Tibial nerve (tissue), 4 donors: ENCODE data around the gene CEACAM3. TPM values are rescaled to one million over a fixed set of nuclear protein-coding genes. Genes with fewer than 3 reads are reported as not detected.
A peak's percentile ranks its signal among the peaks of the same experiment; 100 is the strongest.

ENCODE experiments used
- DNase-seq, 2 donors: peaks; one replicate each; pipeline ENCODE4 v3.0.0-alpha.2; 2019; ENCODE audit warnings: low spot score in 2 of 2
- H3K27ac ChIP-seq, 4 donors: fragments of 200-600 bp; sonication (generic) in 3 of 4; one replicate each; pipeline ENCODE4 v1.5.1; 2017 to 2019; ENCODE audit warnings: mild to moderate bottlenecking in 1 of 4
- H3K27me3 ChIP-seq, 2 donors: fragments of 200-600 bp; sonication (generic) in 1 of 2; one replicate each; pipeline versions ENCODE4 v1.5.1 to v1.6.0; 2017 to 2019
- H3K36me3 ChIP-seq, 3 donors: fragments of 200-600 bp; sonication (generic); one replicate each; pipeline ENCODE4 v1.5.1; 2018 to 2019
- H3K4me1 ChIP-seq, 4 donors: fragments of 200-600 bp; sonication (generic) in 3 of 4; one replicate each; pipeline ENCODE4 v1.5.1; 2017 to 2019
- H3K4me3 ChIP-seq, 4 donors: fragments of 200-600 bp; sonication (generic) in 3 of 4; one replicate each; pipeline ENCODE4 v1.5.1; 2017 to 2019; ENCODE audit warnings: mild to moderate bottlenecking in 1 of 4, moderate library complexity in 1 of 4
- H3K9me3 ChIP-seq, 4 donors: fragments of 200-600 bp; sonication (generic) in 3 of 4; one replicate each; pipeline ENCODE4 v1.5.1; 2017 to 2019
- CTCF ChIP-seq, 5 experiments: fragments of 200-600 bp in 3 of 5; fragments of 450-650 bp in 2 of 5; sonication (generic) in 3 of 5; IDR thresholded peaks; one replicate each; pipeline ENCODE4 v1.5.1; 2016 to 2019; ENCODE audit warnings: antibody characterized with exemption in 5 of 5, mild to moderate bottlenecking in 3 of 5, moderate library complexity in 2 of 5
- EP300 ChIP-seq, 2 donors: sonication (generic); formaldehyde crosslinking; IDR thresholded peaks; one replicate each; pipeline ENCODE4 v1.6.1; 2017; ENCODE audit warnings: antibody characterized with exemption in 2 of 2, mild to moderate bottlenecking in 1 of 2
- POLR2A ChIP-seq, 2 donors: fragments of 450-650 bp; IDR thresholded peaks; one replicate each; pipeline ENCODE4 v1.6.1; 2017; ENCODE audit warnings: antibody characterized with exemption in 2 of 2, mild to moderate bottlenecking in 2 of 2, moderate library complexity in 2 of 2
- WGBS, 2 donors: methylation state at CpG; one replicate each; pipeline ENCODE4 v1.1.5; 2018; 5-methylcytosine and 5-hydroxymethylcytosine counted together
- total RNA-seq, 4 donors: library from RNA; depleted of rRNA; stranded (reverse); fragments of >200 nt; gene quantifications; one replicate each; pipeline ENCODE4 v1.1.0, GENCODE V29; 2016

CEACAM3 gene
- total RNA-seq, 4 donors from 2014 or later = 1.0 TPM; not detected in 3

GRCh38 chr19:41851456-41851855 lies 55.1 kb downstream of the CEACAM3 start:
- Histone ChIP-seq H3K27me3 (peaks cover 0 to 43% of the 10 kb centered on the region in 2 donors), H3K4me1 (no peaks in the 10 kb centered on the region), H3K4me3 (no peak overlapping the region), H3K36me3 (no peaks in the 10 kb centered on the region), H3K27ac (no peak overlapping the region), H3K9me3 (no peaks in the 10 kb centered on the region)
- TF ChIP-seq CTCF (IDR thresholded peaks at IDR 0.05) = no peak
- no peak for TF ChIP-seq POLR2A (IDR thresholded peaks at IDR 0.05)
- no peak for TF ChIP-seq EP300 (IDR thresholded peaks at IDR 0.05)
- WGBS, 2 donors = 28 to 38% methylated on average over 4 of the region's 4 CpGs
- no peak for DNase-seq

- no peaks in the 10 kb centered on the region for H3K9me3 ChIP-seq
- H3K4me3 ChIP-seq = no peak overlapping the region
- WGBS, 2 donors = 74 to 88% methylated on average over 2 of the region's 2 CpGs
- peaks cover 0 to 41% of the 10 kb centered on the region in 2 donors for H3K27me3 ChIP-seq
- H3K27ac ChIP-seq = no peak overlapping the region
- no peaks in the 10 kb centered on the region for H3K36me3 ChIP-seq
- no peaks in the 10 kb centered on the region for H3K4me1 ChIP-seq
- DNase-seq = no peak
- TF ChIP-seq POLR2A (IDR thresholded peaks at IDR 0.05) = no peak
- TF ChIP-seq EP300 (IDR thresholded peaks at IDR 0.05) = no peak
- TF ChIP-seq CTCF (IDR thresholded peaks at IDR 0.05) = no peak
Measured at GRCh38 chr19:41853344-41853743, 57.0 kb downstream of the CEACAM3 start.

GRCh38 chr19:41853768-41854167 lies 57.4 kb downstream of the CEACAM3 start:
- H3K4me3 ChIP-seq = no peak overlapping the region
- 33 to 62% methylated on average over 2 of the region's 2 CpGs for WGBS, 2 donors
- H3K27ac ChIP-seq = no peak overlapping the region
- no peaks in the 10 kb centered on the region for H3K9me3 ChIP-seq
- TF ChIP-seq POLR2A (IDR thresholded peaks at IDR 0.05) (no peak), EP300 (IDR thresholded peaks at IDR 0.05) (no peak), CTCF (IDR thresholded peaks at IDR 0.05) (no peak)
- H3K36me3 ChIP-seq = no peaks in the 10 kb centered on the region
- DNase-seq = no peak
- no peaks in the 10 kb centered on the region for H3K4me1 ChIP-seq
- peaks cover 0 to 41% of the 10 kb centered on the region in 2 donors for H3K27me3 ChIP-seq

GRCh38 chr19:41859213-41859617 lies 62.8 kb downstream of the CEACAM3 start:
- no peak for DNase-seq
- peaks cover 0 to 14% of the 10 kb centered on the region in 2 donors for H3K27me3 ChIP-seq
- H3K9me3 ChIP-seq = no peaks in the 10 kb centered on the region
- peaks cover 3 to 40% (median 32%) of the 10 kb centered on the region in 4 donors for H3K4me1 ChIP-seq
- H3K27ac ChIP-seq = peak overlapping the region in 3 of 4 donors; percentile 89 to 98 (median 97)
- WGBS, 2 donors = 4 to 5% methylated on average over 8 of the region's 8 CpGs
- H3K36me3 ChIP-seq = peaks cover 0 to 30% (median 0%) of the 10 kb centered on the region in 3 donors
- TF ChIP-seq EP300 (IDR thresholded peaks at IDR 0.05) (no peak), POLR2A (IDR thresholded peaks at IDR 0.05) (no peak)
- peak overlapping the region in 3 of 4 donors; percentile 15 to 98 (median 66) for H3K4me3 ChIP-seq

GRCh38 chr19:41859618-41860418 lies 63.4 kb downstream of the CEACAM3 start, which contains the start of gene RPS19:
Gene RPS19 (plus strand): TSS chr19:41860255. CDS start chr19:41860775, 520 bp downstream.
- peaks cover 0 to 36% (median 0%) of the 10 kb centered on the region in 3 donors for H3K36me3 ChIP-seq
- WGBS, 2 donors = 0% methylated on average over 47 to 63 of the region's 76 CpGs
- DNase-seq = peak; percentile 98 to 99
- peaks cover 3 to 46% (median 32%) of the 10 kb centered on the region in 4 donors for H3K4me1 ChIP-seq
- peak; percentile 89 to 93 for TF ChIP-seq EP300 (IDR thresholded peaks at IDR 0.05)
- TF ChIP-seq CTCF (IDR thresholded peaks at IDR 0.05) = peak; percentile 74 to 95 (median 92)
- TF ChIP-seq POLR2A (IDR thresholded peaks at IDR 0.05) = peak; percentile 61 to 79
- peak within 1 kb of the TSS; percentile 85 to 98 (median 93) for H3K27ac ChIP-seq
- peak within 1 kb of the TSS; percentile 66 to 98 (median 94) for H3K4me3 ChIP-seq
- H3K9me3 ChIP-seq = no peaks in the 10 kb centered on the region
- H3K27me3 ChIP-seq = peaks cover 0 to 8% of the 10 kb centered on the region in 2 donors
